ENCODE measurements around the gene KNDC1.

Gene KNDC1

GRCh38 chr10:133121479-133121878, 38.5 kb upstream of the KNDC1 start:
- no peak for DNase-seq (ENCODE audit: low spot score)
- in situ Hi-C loops (cut with MboI; ENCODE audit: low pct_unique_long_range_greater_than_20kb, low sequenced_read_pairs, unreplicated experiment) = no loop called here
- TF ChIP-seq, protein P1, sequence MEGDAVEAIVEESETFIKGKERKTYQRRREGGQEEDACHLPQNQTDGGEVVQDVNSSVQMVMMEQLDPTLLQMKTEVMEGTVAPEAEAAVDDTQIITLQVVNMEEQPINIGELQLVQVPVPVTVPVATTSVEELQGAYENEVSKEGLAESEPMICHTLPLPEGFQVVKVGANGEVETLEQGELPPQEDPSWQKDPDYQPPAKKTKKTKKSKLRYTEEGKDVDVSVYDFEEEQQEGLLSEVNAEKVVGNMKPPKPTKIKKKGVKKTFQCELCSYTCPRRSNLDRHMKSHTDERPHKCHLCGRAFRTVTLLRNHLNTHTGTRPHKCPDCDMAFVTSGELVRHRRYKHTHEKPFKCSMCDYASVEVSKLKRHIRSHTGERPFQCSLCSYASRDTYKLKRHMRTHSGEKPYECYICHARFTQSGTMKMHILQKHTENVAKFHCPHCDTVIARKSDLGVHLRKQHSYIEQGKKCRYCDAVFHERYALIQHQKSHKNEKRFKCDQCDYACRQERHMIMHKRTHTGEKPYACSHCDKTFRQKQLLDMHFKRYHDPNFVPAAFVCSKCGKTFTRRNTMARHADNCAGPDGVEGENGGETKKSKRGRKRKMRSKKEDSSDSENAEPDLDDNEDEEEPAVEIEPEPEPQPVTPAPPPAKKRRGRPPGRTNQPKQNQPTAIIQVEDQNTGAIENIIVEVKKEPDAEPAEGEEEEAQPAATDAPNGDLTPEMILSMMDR (IDR thresholded peaks at IDR 0.05; ENCODE audit: extremely low read depth, insufficient read depth, missing control alignments) = no peak

DNA sequence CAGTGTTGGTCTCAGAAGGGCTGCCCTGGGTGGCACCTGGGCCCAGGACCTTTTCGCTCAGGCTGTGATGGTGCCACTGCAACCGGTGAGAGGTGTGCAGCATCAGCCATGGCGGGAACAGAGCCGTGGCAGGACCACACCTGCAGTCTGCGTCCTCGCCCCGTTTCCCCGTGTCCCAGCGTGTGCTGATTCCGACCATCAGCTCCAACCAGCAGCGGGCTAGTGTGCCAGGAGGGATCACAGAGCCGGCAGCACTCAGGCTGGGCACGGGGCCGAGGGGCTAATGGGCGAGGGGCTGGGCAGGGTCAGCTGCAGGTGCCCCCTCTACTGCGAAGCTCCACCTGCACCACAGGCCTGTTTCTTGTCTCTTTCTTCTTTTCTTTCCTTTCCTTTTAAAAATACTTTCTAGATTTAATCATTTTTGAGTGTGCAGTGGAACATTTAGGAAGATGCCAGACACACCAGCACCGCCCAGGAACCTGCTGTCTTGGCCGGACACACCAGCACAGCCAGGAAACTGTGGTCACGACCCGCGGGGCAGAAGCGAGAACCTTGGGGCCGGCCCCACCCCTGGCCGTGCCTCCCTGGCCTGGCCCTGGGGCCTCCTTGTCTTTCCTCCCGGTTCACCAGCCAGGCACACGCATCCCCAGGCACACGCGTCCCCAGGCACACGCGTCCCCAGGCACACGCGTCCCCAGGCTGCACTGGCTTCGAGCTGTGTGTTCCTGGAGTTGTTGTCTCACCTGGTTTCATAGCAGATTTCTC, 37.7 kb upstream of the KNDC1 start:
- DNase-seq (ENCODE audit: low spot score) = no peak
- TF ChIP-seq, protein P1 (IDR thresholded peaks at IDR 0.05; ENCODE audit: extremely low read depth, insufficient read depth, missing control alignments) = no peak
- in situ Hi-C loops (cut with MboI; ENCODE audit: low pct_unique_long_range_greater_than_20kb, low sequenced_read_pairs, unreplicated experiment) = no loop called here

GRCh38 chr10:133123050-133123745, 36.8 kb upstream of the KNDC1 start:
- TF ChIP-seq, protein P1 (IDR thresholded peaks at IDR 0.05; ENCODE audit: extremely low read depth, insufficient read depth, missing control alignments) = no peak

GRCh38 chr10:133123746-133124356, 36.2 kb upstream of the KNDC1 start:
- in situ Hi-C loops (cut with MboI; ENCODE audit: low pct_unique_long_range_greater_than_20kb, low sequenced_read_pairs, unreplicated experiment) = no loop called here
- TF ChIP-seq, protein P1 (IDR thresholded peaks at IDR 0.05; ENCODE audit: extremely low read depth, insufficient read depth, missing control alignments) = no peak
- peak; percentile 44 for DNase-seq (ENCODE audit: low spot score)

More at GRCh38 chr10:133123050-133123745, 36.8 kb upstream of the KNDC1 start:
- in situ Hi-C loops (cut with MboI; ENCODE audit: low pct_unique_long_range_greater_than_20kb, low sequenced_read_pairs, unreplicated experiment) = no loop called here
- DNase-seq (ENCODE audit: low spot score) = no peak

DNA sequence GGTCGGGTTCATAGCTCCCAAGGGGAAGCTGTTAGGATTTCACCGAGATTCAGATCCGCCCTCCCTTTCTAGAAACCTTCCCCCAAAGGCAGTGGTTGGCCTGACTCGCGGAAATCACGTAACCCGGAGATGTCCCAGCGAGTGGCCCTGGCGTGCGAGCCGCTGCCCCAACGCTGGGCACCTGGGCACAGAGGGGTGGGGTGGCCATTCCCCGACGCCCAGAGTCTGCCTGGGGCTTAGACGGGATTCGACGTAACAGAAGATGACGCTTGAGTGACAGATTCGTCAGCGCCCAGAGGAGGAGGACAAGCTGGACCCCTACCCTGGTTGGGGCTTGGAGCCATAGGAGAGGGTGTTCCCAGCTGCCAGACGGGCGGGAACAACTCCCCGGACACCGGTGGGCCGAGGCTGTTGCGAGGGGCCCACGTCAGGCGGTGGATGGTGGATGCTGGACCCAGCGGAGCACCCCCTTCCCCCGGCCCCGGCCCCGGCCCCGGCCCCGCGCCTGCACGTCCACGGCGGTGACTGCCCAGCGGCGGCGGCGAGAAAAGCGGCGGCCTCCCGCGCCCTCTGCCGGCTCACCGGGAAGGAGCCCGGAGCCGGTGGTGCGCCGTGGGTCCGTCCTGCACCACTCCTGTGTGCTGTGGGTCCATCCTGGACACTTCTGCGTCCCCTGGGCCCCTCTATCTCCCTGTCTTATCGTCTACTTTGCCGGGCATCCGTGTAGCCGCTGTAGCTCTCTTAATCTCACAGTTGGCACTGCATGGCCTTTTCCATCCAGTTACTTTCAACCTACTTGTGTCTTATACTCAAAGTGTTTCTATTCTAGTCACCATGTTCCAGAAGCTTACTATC, 35.4 kb upstream of the KNDC1 start:
- TF ChIP-seq, protein P1 (IDR thresholded peaks at IDR 0.05; ENCODE audit: extremely low read depth, insufficient read depth, missing control alignments) = peak; percentile 19
- in situ Hi-C loops (cut with MboI; ENCODE audit: low pct_unique_long_range_greater_than_20kb, low sequenced_read_pairs, unreplicated experiment) = no loop called here
- DNase-seq (ENCODE audit: low spot score) = peak; percentile 59

DNA sequence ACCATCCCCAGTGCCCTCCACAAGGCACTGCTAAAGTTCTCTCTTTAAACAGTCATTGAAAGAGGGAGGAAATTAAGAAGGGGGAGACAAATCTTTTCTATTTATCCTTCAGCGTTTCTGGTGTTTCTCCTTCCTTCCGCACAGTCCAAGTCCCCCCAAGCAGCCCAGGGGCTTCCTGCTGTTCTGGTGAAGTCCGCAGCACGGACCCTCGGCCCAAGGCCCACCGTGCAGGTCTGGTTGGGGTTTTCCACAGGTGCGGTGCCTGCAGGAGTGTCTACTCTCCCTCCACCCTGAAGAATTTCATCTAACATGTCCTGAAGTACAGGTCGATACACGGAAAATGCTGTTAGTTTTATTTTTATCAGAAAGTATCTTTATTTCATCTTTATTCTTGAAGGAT, 34.1 kb upstream of the KNDC1 start:
- no peak for DNase-seq (ENCODE audit: low spot score)
- TF ChIP-seq, protein P1 (IDR thresholded peaks at IDR 0.05; ENCODE audit: extremely low read depth, insufficient read depth, missing control alignments) = no peak
- in situ Hi-C loops (cut with MboI; ENCODE audit: low pct_unique_long_range_greater_than_20kb, low sequenced_read_pairs, unreplicated experiment) = no loop called here
